Astrocyte (in vitro differentiated cells and primary cell): Measurements from ENCODE around the gene USP40. TPM values are rescaled to one million over a fixed set of nuclear protein-coding genes. Genes with fewer than 3 reads are reported as not detected.
A peak's percentile ranks its signal among the peaks of the same experiment; 100 is the strongest.

ENCODE experiments used
- DNase-seq: peaks from one replicate; pipeline ENCODE4 v3.0.0-alpha.2; 2010; ENCODE audit warnings: low read depth
- FAIRE-seq: peaks from 2 replicates; lab custom pipeline; 2011; peaks lifted over from hg19 to GRCh38; lab: Jason Lieb, UNC
- H2AFZ ChIP-seq: 2 replicates; pipeline ENCODE4 v1.6.0; 2012; ENCODE audit warnings: low read depth, low read length, inconsistent platforms
- H3K27ac ChIP-seq: 2 replicates; pipeline ENCODE4 v1.5.1; 2011; ENCODE audit warnings: low read depth, low read length, inconsistent platforms
- H3K27me3 ChIP-seq: 2 replicates; pipeline ENCODE4 v1.6.0; 2011; ENCODE audit warnings: low read length, inconsistent platforms; ENCODE audit not compliant: insufficient read depth
- H3K36me3 ChIP-seq: 2 replicates; pipeline ENCODE4 v1.5.1; 2011; ENCODE audit warnings: low read length, inconsistent platforms; ENCODE audit not compliant: insufficient read depth
- H3K4me1 ChIP-seq: 2 replicates; pipeline ENCODE4 v1.5.1; 2011; ENCODE audit warnings: low read length, inconsistent platforms; ENCODE audit not compliant: insufficient read depth
- H3K4me2 ChIP-seq: 2 replicates; pipeline ENCODE4 v1.6.0; 2012; ENCODE audit warnings: low read length, inconsistent platforms
- H3K4me3 ChIP-seq: 2 replicates; pipeline ENCODE4 v1.5.1; 2011; ENCODE audit warnings: low read depth, mild to moderate bottlenecking, low read length, inconsistent platforms; ENCODE audit not compliant: insufficient read depth
- H3K79me2 ChIP-seq: 2 replicates; pipeline ENCODE4 v1.6.0; 2012; ENCODE audit warnings: mild to moderate bottlenecking, low read length, inconsistent platforms; ENCODE audit not compliant: insufficient read depth
- H3K9ac ChIP-seq: 2 replicates; pipeline ENCODE4 v1.6.0; 2012; ENCODE audit warnings: mild to moderate bottlenecking, low read length, inconsistent platforms
- H3K9me3 ChIP-seq: 2 replicates; pipeline ENCODE4 v1.5.1; 2012; ENCODE audit warnings: low read depth, mild to moderate bottlenecking, low read length, inconsistent platforms; ENCODE audit not compliant: insufficient read depth
- H4K20me1 ChIP-seq: 2 replicates; pipeline ENCODE4 v1.6.0; 2012; ENCODE audit warnings: low read length, inconsistent platforms; ENCODE audit not compliant: insufficient read depth
- H3K27ac Mint-ChIP-seq: one replicate; pipeline ENCODE4 v1.8.0; 2021; ENCODE audit warnings: mild to moderate bottlenecking, mixed read lengths; ENCODE audit not compliant: unreplicated experiment
- H3K27me3 Mint-ChIP-seq: one replicate; pipeline ENCODE4 v1.8.0; 2021; ENCODE audit warnings: low read depth, mixed read lengths; ENCODE audit not compliant: unreplicated experiment
- H3K36me3 Mint-ChIP-seq: one replicate; pipeline ENCODE4 v1.8.0; 2021; ENCODE audit warnings: low read depth, mixed read lengths; ENCODE audit not compliant: unreplicated experiment
- H3K4me1 Mint-ChIP-seq: one replicate; pipeline ENCODE4 v1.8.0; 2021; ENCODE audit warnings: low read depth, mixed read lengths; ENCODE audit not compliant: unreplicated experiment
- H3K4me3 Mint-ChIP-seq: one replicate; pipeline ENCODE4 v1.8.0; 2021; ENCODE audit warnings: mild to moderate bottlenecking, moderate library complexity, mixed read lengths; ENCODE audit not compliant: unreplicated experiment
- H3K9me3 Mint-ChIP-seq: one replicate; pipeline ENCODE4 v1.8.0; 2021; ENCODE audit warnings: mild to moderate bottlenecking, mixed read lengths; ENCODE audit not compliant: unreplicated experiment
- CTCF ChIP-seq: IDR thresholded peaks from 2 replicates; pipeline ENCODE4 v1.5.1; 2011; ENCODE audit warnings: low read depth, mild to moderate bottlenecking, inconsistent platforms, low read length, moderate library complexity; ENCODE audit not compliant: insufficient read depth
- EZH2 ChIP-seq: IDR thresholded peaks from 2 replicates; pipeline ENCODE4 v1.6.1; 2012; ENCODE audit warnings: mild to moderate bottlenecking, low read length, inconsistent platforms; ENCODE audit not compliant: insufficient read depth
- total RNA-seq: library from RNA; stranded (reverse); gene quantifications from 2 replicates; pipeline ENCODE4 v1.2.1, GENCODE V29; 2021

USP40 gene
- total RNA-seq, 1 donor from 2014 or later: 25.4 TPM

- Histone ChIP-seq H3K4me2 (no peak overlapping the region), H3K79me2 (no peaks in the 10 kb centered on the region), H3K4me3 (no peak overlapping the region), H3K27me3 (no peaks in the 10 kb centered on the region), H4K20me1 (no peaks in the 10 kb centered on the region), H2AFZ (no peak overlapping the region), H3K27ac (no peak overlapping the region), H3K9ac (no peak overlapping the region), H3K4me1 (no peaks in the 10 kb centered on the region), H3K36me3 (peaks cover 2% of the 10 kb centered on the region), H3K9me3 (no peaks in the 10 kb centered on the region)
- Mint-ChIP-seq H3K27ac (peak overlapping the region; percentile 62), H3K4me3 (no peak overlapping the region), H3K27me3 (no peaks in the 10 kb centered on the region), H3K9me3 (no peaks in the 10 kb centered on the region), H3K4me1 (no peaks in the 10 kb centered on the region), H3K36me3 (peaks cover 35% of the 10 kb centered on the region)
- FAIRE-seq (no peak), DNase-seq (no peak)
- TF ChIP-seq CTCF (no peak), EZH2 (no peak)
These were observed 98.4 kb downstream of the USP40 start for GRCh38 chr2:233468047-233468740.

GRCh38 chr2:233466991-233467603, 99.5 kb downstream of the USP40 start:
- peaks cover 2% of the 10 kb centered on the region for H3K36me3 ChIP-seq
- no peaks in the 10 kb centered on the region for H3K4me1 ChIP-seq
- no peaks in the 10 kb centered on the region for H3K79me2 ChIP-seq
- no peak overlapping the region for H3K9ac ChIP-seq
- Mint-ChIP-seq H3K4me1 (no peaks in the 10 kb centered on the region), H3K9me3 (no peaks in the 10 kb centered on the region), H3K4me3 (no peak overlapping the region), H3K27ac (no peak overlapping the region), H3K36me3 (peaks cover 27% of the 10 kb centered on the region), H3K27me3 (no peaks in the 10 kb centered on the region)
- no peak overlapping the region for H3K4me3 ChIP-seq
- H3K27ac ChIP-seq: no peak overlapping the region
- H2AFZ ChIP-seq: no peak overlapping the region
- no peaks in the 10 kb centered on the region for H3K9me3 ChIP-seq
- no peak for TF ChIP-seq CTCF
- no peak for TF ChIP-seq EZH2
- H3K4me2 ChIP-seq: no peak overlapping the region
- FAIRE-seq: no peak
- no peak for DNase-seq
- no peaks in the 10 kb centered on the region for H3K27me3 ChIP-seq
- no peaks in the 10 kb centered on the region for H4K20me1 ChIP-seq
